ENCODE results near the gene APBA2.

GRCh38 chr15:29058903-29059539, 173.2 kb downstream of the APBA2 start:
- TF ChIP-seq GATA3 (IDR thresholded peaks at IDR 0.05; ENCODE audit: low read depth, low read length) (no peak), GATA2 (IDR thresholded peaks at IDR 0.05; ENCODE audit: low read depth, low read length) (no peak)

Measured in SH-SY5Y (cell line).